ENCODE results near the gene APOBEC3H. TPM values are rescaled to one million over a fixed set of nuclear protein-coding genes. Genes with fewer than 3 reads are reported as not detected.
"Not testable (repeated sequence)": the region's sequence is repeated elsewhere in the genome, so short reads cannot be mapped to it uniquely, and the experiment has no call there.

APOBEC3H gene
- polyA plus RNA-seq, 1 donor (not counting 4 experiments of a cell fraction or from before 2014, with no cell fraction given): 0.41 TPM

DNA sequence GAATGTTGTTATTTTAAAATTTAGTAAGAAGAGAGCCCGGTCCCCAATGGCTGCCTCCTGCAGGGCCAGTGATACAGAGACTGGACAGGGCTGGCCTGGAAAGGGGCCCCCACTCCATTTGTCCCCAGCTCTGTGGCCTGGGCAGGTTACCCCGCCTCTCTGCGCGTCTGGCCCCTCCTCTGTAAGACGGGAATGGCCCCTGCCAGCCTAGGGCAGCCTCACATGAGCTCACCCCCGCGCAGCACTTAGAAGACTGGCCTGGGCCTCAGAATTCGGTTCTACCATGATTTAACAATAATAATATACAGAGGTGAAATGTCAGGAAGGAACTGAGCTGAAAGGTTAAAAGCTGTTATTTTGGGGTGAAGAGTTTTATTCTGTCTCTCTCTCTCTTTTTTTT lies 18.7 kb upstream of the APOBEC3H start:
- no peak overlapping the region for H2AFZ ChIP-seq (ENCODE audit: control insufficient read depth, low read length)
- H3K4me3 ChIP-seq (ENCODE audit: control insufficient read depth in 2 of 3, extremely low read depth in 1 of 3, insufficient read depth in 2 of 3, low read depth in 1 of 3, low read length in 3 of 3): no peak overlapping the region
- no peak for TF ChIP-seq EZH2 (IDR thresholded peaks at IDR 0.05; ENCODE audit: low read length)
- TF ChIP-seq, protein P1, sequence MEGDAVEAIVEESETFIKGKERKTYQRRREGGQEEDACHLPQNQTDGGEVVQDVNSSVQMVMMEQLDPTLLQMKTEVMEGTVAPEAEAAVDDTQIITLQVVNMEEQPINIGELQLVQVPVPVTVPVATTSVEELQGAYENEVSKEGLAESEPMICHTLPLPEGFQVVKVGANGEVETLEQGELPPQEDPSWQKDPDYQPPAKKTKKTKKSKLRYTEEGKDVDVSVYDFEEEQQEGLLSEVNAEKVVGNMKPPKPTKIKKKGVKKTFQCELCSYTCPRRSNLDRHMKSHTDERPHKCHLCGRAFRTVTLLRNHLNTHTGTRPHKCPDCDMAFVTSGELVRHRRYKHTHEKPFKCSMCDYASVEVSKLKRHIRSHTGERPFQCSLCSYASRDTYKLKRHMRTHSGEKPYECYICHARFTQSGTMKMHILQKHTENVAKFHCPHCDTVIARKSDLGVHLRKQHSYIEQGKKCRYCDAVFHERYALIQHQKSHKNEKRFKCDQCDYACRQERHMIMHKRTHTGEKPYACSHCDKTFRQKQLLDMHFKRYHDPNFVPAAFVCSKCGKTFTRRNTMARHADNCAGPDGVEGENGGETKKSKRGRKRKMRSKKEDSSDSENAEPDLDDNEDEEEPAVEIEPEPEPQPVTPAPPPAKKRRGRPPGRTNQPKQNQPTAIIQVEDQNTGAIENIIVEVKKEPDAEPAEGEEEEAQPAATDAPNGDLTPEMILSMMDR (optimal IDR thresholded peaks at IDR 0.05 in 1 of 3, IDR thresholded peaks at IDR 0.05 in 1 of 3, conservative IDR thresholded peaks at IDR 0.05 in 1 of 3; ENCODE audit: extremely low read depth in 1 of 3, insufficient read depth in 2 of 3, low read length in 3 of 3): no peak
- H3K4me2 ChIP-seq (ENCODE audit: control insufficient read depth, extremely low read depth, insufficient read depth, low read depth, low read length): no peak overlapping the region
- FAIRE-seq (no peak), DNase-seq (ENCODE audit: low read depth, low spot score) (no peak)
- no peaks in the 10 kb centered on the region for H4K20me1 ChIP-seq (ENCODE audit: control insufficient read depth, extremely low read depth, insufficient read depth, low read length)
- H3K27ac ChIP-seq (ENCODE audit: control insufficient read depth, insufficient read depth, low read length): no peak overlapping the region
- no peaks in the 10 kb centered on the region for H3K4me1 ChIP-seq (ENCODE audit: control insufficient read depth, extremely low read depth, insufficient read depth, low read length)
- peaks cover 0 to 4% of the 10 kb centered on the region in 2 experiments for H3K36me3 ChIP-seq (ENCODE audit: control insufficient read depth in 2 of 2, extremely low read depth in 1 of 2, insufficient read depth in 2 of 2, low read length in 2 of 2)
- no peaks in the 10 kb centered on the region for H3K27me3 ChIP-seq (ENCODE audit: control insufficient read depth, extremely low read depth, insufficient read depth, low read length)
- dilution Hi-C loops (cut with MboI; ENCODE audit: extremely low pct_ligation_motif_present, low sequenced_read_pairs): no loop called here
- no peaks in the 10 kb centered on the region for H3K79me2 ChIP-seq (ENCODE audit: control insufficient read depth, insufficient read depth, low read length)
- no peaks in the 10 kb centered on the region for H3K9me1 ChIP-seq (ENCODE audit: control insufficient read depth, extremely low read depth, insufficient read depth, low read length)
- no peaks in the 10 kb centered on the region for H3K9me3 ChIP-seq (ENCODE audit: control insufficient read depth, low read depth, low read length)
- H3K9ac ChIP-seq (ENCODE audit: control insufficient read depth, extremely low read depth, insufficient read depth, low read length): no peak overlapping the region

DNA sequence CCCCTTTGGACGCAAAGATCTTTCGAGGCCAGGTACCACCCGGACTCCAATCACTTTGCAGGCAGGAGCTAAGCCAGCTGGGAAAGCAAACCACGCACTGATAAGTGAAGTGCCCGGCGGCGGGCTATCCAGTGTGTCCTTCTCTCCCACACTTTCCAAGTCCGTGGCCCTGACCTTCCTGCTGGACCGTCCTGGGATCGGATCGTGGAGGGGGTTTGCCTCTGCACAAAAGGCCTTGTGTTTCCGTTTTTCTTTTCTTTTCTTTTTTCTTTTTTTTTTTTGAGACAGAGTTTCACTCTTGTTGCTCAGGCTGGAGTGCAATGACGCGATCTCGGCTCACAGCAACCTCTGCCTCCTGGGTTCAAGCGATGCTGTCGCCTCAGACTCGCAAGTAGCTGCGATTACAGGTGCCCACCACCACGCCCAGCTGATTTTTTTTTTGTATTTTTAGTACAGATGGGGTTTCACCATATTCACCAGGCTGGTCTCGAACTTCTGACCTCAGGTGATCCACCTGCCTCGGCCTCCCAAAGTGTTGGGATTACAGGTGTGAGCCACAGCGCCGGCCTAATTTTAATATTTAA lies 17.9 kb upstream of the APOBEC3H start:
- H3K9me1 ChIP-seq (ENCODE audit: control insufficient read depth, extremely low read depth, insufficient read depth, low read length); H3K27ac ChIP-seq (ENCODE audit: control insufficient read depth, insufficient read depth, low read length); H3K4me2 ChIP-seq (ENCODE audit: control insufficient read depth, extremely low read depth, insufficient read depth, low read depth, low read length); dilution Hi-C loops (cut with MboI; ENCODE audit: extremely low pct_ligation_motif_present, low sequenced_read_pairs); H3K9ac ChIP-seq (ENCODE audit: control insufficient read depth, extremely low read depth, insufficient read depth, low read length); H3K4me1 ChIP-seq (ENCODE audit: control insufficient read depth, extremely low read depth, insufficient read depth, low read length); H3K27me3 ChIP-seq (ENCODE audit: control insufficient read depth, extremely low read depth, insufficient read depth, low read length); H3K36me3 ChIP-seq (ENCODE audit: control insufficient read depth in 2 of 2, extremely low read depth in 1 of 2, insufficient read depth in 2 of 2, low read length in 2 of 2); H4K20me1 ChIP-seq (ENCODE audit: control insufficient read depth, extremely low read depth, insufficient read depth, low read length); FAIRE-seq; H3K79me2 ChIP-seq (ENCODE audit: control insufficient read depth, insufficient read depth, low read length); H3K9me3 ChIP-seq (ENCODE audit: control insufficient read depth, low read depth, low read length); DNase-seq (ENCODE audit: low read depth, low spot score); H3K4me3 ChIP-seq (ENCODE audit: control insufficient read depth in 2 of 3, extremely low read depth in 1 of 3, insufficient read depth in 2 of 3, low read depth in 1 of 3, low read length in 3 of 3); H2AFZ ChIP-seq (ENCODE audit: control insufficient read depth, low read length): not testable (repeated sequence)
